Measurements from ENCODE around the gene LRRC42.

Gene LRRC42

GRCh38 chr1:54016343-54017282 is 70.5 kb downstream of the LRRC42 start:
- no peak for TF ChIP-seq CTCF (conservative IDR thresholded peaks at IDR 0.05)
- peak overlapping the region; percentile 91 for H3K27ac ChIP-seq

Measured in VCaP (cell line).